Cardiac septum (tissue), 1 donor: ENCODE data around the gene SLC50A1. TPM values are rescaled to one million over a fixed set of nuclear protein-coding genes. Genes with fewer than 3 reads are reported as not detected.
A peak's percentile ranks its signal among the peaks of the same experiment; 100 is the strongest.
"Not testable (repeated sequence)": the region's sequence is repeated elsewhere in the genome, so short reads cannot be mapped to it uniquely, and the experiment has no call there.

Experiments
- DNase-seq: peaks from one replicate; pipeline ENCODE4 v3.0.0-alpha.2; 2020; ENCODE audit warnings: low spot score
- intact Hi-C: fragments of 100-400 bp; cut with DNase I; formaldehyde crosslinking; loops from one replicate; pipeline ENCODE4 v1.14.0; 2022
- total RNA-seq: library from RNA; stranded (reverse); fragmentation: NEBNext Ultra II Directional; extraction: Animal tissue kit (Norgen Biotek cat#: 25700); gene quantifications from one replicate; pipeline ENCODE4 v1.2.1, GENCODE V29; 2021
- donor health status: DM: no; HTN: no; CAD: no.

SLC50A1 gene
- total RNA-seq, 1 donor from 2014 or later, result 11.2 TPM

- DNase-seq, result no peak
- intact Hi-C loops, result no loop called here
Observed at GRCh38 chr1:155131285-155131684, 4.4 kb upstream of the SLC50A1 start.

GRCh38 chr1:155131856-155132255, 3.8 kb upstream of the SLC50A1 start:
- intact Hi-C loops, result no loop called here
- DNase-seq, result no peak

- intact Hi-C loops, result no loop called here
- no peak for DNase-seq
Observed at GRCh38 chr1:155133799-155134281, 1.8 kb upstream of the SLC50A1 start.

GRCh38 chr1:155134322-155134721, 1.3 kb upstream of the SLC50A1 start:
- intact Hi-C loops, result no loop called here
- no peak for DNase-seq

- intact Hi-C loops, result loop anchor here (5.0 kb wide), 1 partner anchor 83 kb away; the partner anchor contains the start of gene ADAM15
Observed at GRCh38 chr1:155134880-155135414, 705 bp upstream of the SLC50A1 start.

GRCh38 chr1:155136748-155137147, 1.1 kb downstream of the SLC50A1 start:
- intact Hi-C loops, result loop anchor here (5.0 kb wide), 1 partner anchor 84 kb away; the partner anchor contains the start of gene ADAM15
- no peak for DNase-seq

More at GRCh38 chr1:155134880-155135414, 705 bp upstream of the SLC50A1 start:
- peak; percentile 93 for DNase-seq

GRCh38 chr1:155137154-155137949, 1.7 kb downstream of the SLC50A1 start:
- intact Hi-C loops, result loop anchor here (5.0 kb wide), 1 partner anchor 85 kb away; the partner anchor contains the start of gene ADAM15
- DNase-seq, result no peak

- peak; percentile 95 for DNase-seq
- intact Hi-C loops, result loop anchor here (5.0 kb wide), 1 partner anchor 88 kb away; the partner anchor contains the start of gene ADAM15
Observed at GRCh38 chr1:155139895-155140629, 4.4 kb downstream of the SLC50A1 start, which contains the start of gene DPM3. Gene DPM3, minus strand, starts transcription at chr1:155140531. Its CDS starts 291 bp downstream, at chr1:155140240.

GRCh38 chr1:155140630-155140953, 4.9 kb downstream of the SLC50A1 start:
- no peak for DNase-seq
- intact Hi-C loops, result no loop called here

- intact Hi-C loops, result no loop called here
- no peak for DNase-seq
Observed at GRCh38 chr1:155141749-155142148, 6.1 kb downstream of the SLC50A1 start.

GRCh38 chr1:155145491-155145890, 9.8 kb downstream of the SLC50A1 start:
- intact Hi-C loops, result no loop called here

GRCh38 chr1:155155996-155156643, 20.5 kb downstream of the SLC50A1 start:
- intact Hi-C loops, result not testable (repeated sequence)

More at GRCh38 chr1:155145491-155145890, 9.8 kb downstream of the SLC50A1 start:
- DNase-seq, result no peak

GRCh38 chr1:155158991-155159390, 23.3 kb downstream of the SLC50A1 start:
- no peak for DNase-seq
- intact Hi-C loops, result no loop called here

More at GRCh38 chr1:155155996-155156643, 20.5 kb downstream of the SLC50A1 start:
- DNase-seq, result not testable (repeated sequence)

GRCh38 chr1:155160128-155160527, 24.5 kb downstream of the SLC50A1 start:
- no peak for DNase-seq
- intact Hi-C loops, result no loop called here

GRCh38 chr1:155162631-155163030, 27.0 kb downstream of the SLC50A1 start:
- DNase-seq, intact Hi-C loops: not testable (repeated sequence)

GRCh38 chr1:155163785-155164184, 28.1 kb downstream of the SLC50A1 start:
- intact Hi-C loops, DNase-seq: not testable (repeated sequence)

- intact Hi-C loops, DNase-seq: not testable (repeated sequence)
Observed at GRCh38 chr1:155164625-155165024, 29.0 kb downstream of the SLC50A1 start.

- DNase-seq, result no peak
- intact Hi-C loops, result loop anchor here (2.0 kb wide), 1 partner anchor 37 kb away; no protein-coding TSS in a partner anchor
Observed at GRCh38 chr1:155166051-155166470, 30.4 kb downstream of the SLC50A1 start.

GRCh38 chr1:155166471-155167165, 31.0 kb downstream of the SLC50A1 start:
- intact Hi-C loops, result loop anchor here (1.0 to 2.0 kb wide), 2 partner anchors 38 to 72 kb away; no protein-coding TSS in a partner anchor
- DNase-seq, result no peak
